ENCODE results near the gene WT1.

Gene WT1

DNA sequence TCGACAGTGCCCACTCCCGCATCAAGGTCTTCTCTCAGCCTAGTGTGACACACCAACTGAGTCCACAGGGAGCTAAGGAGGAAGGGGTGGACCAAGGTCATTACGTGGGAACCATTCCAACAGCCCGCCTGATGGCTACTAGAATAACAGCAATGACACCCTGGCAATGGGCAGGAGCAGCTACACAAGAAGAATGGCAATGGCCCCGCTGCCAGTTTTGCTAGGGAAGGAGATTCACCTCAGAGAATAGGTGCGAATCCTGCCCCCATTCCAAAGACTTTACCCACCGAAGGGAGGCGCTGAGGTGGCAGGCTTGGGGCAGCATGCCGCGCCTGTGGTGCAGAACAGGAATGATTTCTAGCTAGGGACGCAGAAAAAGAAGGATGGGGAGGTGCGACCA is 9.1 kb downstream of the WT1 start:
- H3K27ac ChIP-seq (ENCODE audit: low read length) = peak overlapping the region; percentile 97
- no peak for TF ChIP-seq EZH2 (IDR thresholded peaks at IDR 0.05; ENCODE audit: borderline replicate concordance, low read depth, low read length, severe bottlenecking)
- H3K36me3 ChIP-seq (ENCODE audit: insufficient read depth, low read length) = no peaks in the 10 kb centered on the region
- ATAC-seq (ENCODE audit: insufficient read depth, low read depth) (no peak), DNase-seq (no peak)
- H3K4me2 ChIP-seq (ENCODE audit: insufficient read depth, low read length) = no peak overlapping the region
- no peaks in the 10 kb centered on the region for H3K79me2 ChIP-seq (ENCODE audit: insufficient read depth, low read length)
- no peaks in the 10 kb centered on the region for H3K27me3 ChIP-seq (ENCODE audit: insufficient read depth, low read length, poor library complexity)
- H4K20me1 ChIP-seq (ENCODE audit: insufficient read depth, low read length) = no peaks in the 10 kb centered on the region
- H3K9me3 ChIP-seq (ENCODE audit: insufficient read depth, low read length, severe bottlenecking) = no peaks in the 10 kb centered on the region
- H2AFZ ChIP-seq (ENCODE audit: low read depth, low read length) = no peak overlapping the region
- no peak overlapping the region for H3K4me3 ChIP-seq (ENCODE audit: low read depth in 1 of 2, low read length in 2 of 2)
- H3K4me1 ChIP-seq (ENCODE audit: insufficient read depth, low read length) = peaks cover 50% of the 10 kb centered on the region
- H3K9ac ChIP-seq (ENCODE audit: low read depth, low read length) = no peak overlapping the region

DNA sequence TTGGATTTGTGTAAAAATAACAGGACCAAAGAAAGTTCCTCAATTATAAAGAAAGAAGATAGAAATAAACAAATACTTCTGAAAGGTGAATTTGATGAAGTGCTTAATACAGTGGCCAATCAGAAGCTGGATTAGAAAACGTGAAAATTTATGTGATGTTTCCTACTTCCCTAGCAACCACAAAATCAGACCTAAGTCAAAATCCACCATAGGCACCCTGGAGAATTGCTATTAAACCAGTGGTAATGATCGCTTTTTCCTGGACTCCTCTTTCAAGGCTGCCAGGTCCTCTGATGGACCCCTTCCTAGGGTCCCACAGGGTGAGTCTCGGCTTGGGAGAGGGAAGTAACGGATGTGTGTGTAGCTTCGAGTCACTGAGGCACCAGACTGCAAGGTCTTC is 9.6 kb downstream of the WT1 start:
- H3K4me1 ChIP-seq (ENCODE audit: insufficient read depth, low read length) = peaks cover 55% of the 10 kb centered on the region
- DNase-seq (no peak), ATAC-seq (ENCODE audit: insufficient read depth, low read depth) (no peak)
- no peaks in the 10 kb centered on the region for H3K27me3 ChIP-seq (ENCODE audit: insufficient read depth, low read length, poor library complexity)
- no peak overlapping the region for H3K4me2 ChIP-seq (ENCODE audit: insufficient read depth, low read length)
- H3K9ac ChIP-seq (ENCODE audit: low read depth, low read length) = no peak overlapping the region
- no peak overlapping the region for H2AFZ ChIP-seq (ENCODE audit: low read depth, low read length)
- no peaks in the 10 kb centered on the region for H4K20me1 ChIP-seq (ENCODE audit: insufficient read depth, low read length)
- no peak overlapping the region for H3K4me3 ChIP-seq (ENCODE audit: low read depth in 1 of 2, low read length in 2 of 2)
- H3K36me3 ChIP-seq (ENCODE audit: insufficient read depth, low read length) = no peaks in the 10 kb centered on the region
- TF ChIP-seq, protein P1, sequence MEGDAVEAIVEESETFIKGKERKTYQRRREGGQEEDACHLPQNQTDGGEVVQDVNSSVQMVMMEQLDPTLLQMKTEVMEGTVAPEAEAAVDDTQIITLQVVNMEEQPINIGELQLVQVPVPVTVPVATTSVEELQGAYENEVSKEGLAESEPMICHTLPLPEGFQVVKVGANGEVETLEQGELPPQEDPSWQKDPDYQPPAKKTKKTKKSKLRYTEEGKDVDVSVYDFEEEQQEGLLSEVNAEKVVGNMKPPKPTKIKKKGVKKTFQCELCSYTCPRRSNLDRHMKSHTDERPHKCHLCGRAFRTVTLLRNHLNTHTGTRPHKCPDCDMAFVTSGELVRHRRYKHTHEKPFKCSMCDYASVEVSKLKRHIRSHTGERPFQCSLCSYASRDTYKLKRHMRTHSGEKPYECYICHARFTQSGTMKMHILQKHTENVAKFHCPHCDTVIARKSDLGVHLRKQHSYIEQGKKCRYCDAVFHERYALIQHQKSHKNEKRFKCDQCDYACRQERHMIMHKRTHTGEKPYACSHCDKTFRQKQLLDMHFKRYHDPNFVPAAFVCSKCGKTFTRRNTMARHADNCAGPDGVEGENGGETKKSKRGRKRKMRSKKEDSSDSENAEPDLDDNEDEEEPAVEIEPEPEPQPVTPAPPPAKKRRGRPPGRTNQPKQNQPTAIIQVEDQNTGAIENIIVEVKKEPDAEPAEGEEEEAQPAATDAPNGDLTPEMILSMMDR (IDR thresholded peaks at IDR 0.05; ENCODE audit: borderline replicate concordance, extremely low read depth, low read length, poor library complexity, severe bottlenecking) = no peak
- no peak for TF ChIP-seq EZH2 (IDR thresholded peaks at IDR 0.05; ENCODE audit: borderline replicate concordance, low read depth, low read length, severe bottlenecking)
- no peaks in the 10 kb centered on the region for H3K9me3 ChIP-seq (ENCODE audit: insufficient read depth, low read length, severe bottlenecking)
- H3K27ac ChIP-seq (ENCODE audit: low read length) = peak overlapping the region; percentile 97
- no peaks in the 10 kb centered on the region for H3K79me2 ChIP-seq (ENCODE audit: insufficient read depth, low read length)

DNA sequence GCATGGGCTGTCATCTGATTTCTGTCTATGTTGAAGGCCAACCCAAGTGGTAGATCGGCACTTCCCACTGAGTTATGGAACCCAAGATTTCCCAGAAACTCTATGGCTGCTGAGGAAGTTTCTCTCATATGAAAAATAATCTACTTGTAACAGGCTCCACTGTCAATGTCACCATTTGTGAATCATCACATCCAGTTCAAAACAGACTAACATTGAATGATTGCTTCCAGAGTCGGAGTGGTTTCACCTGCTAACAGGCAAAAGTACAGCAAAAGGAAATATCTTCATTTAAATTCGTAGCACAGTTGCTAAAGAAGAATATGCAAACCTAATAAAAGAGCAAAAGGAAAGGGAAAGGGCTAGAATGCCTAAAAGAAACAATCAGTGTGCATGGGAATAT is 12.8 kb downstream of the WT1 start:
- ATAC-seq (ENCODE audit: insufficient read depth, low read depth) (no peak), DNase-seq (no peak)
- Histone ChIP-seq H3K79me2 (ENCODE audit: insufficient read depth, low read length) (no peaks in the 10 kb centered on the region), H4K20me1 (ENCODE audit: insufficient read depth, low read length) (no peaks in the 10 kb centered on the region), H3K4me3 (ENCODE audit: low read depth in 1 of 2, low read length in 2 of 2) (peak overlapping the region in 1 of 2 experiments; percentile 10; a peak in 2 of 4 replicates), H3K9me3 (ENCODE audit: insufficient read depth, low read length, severe bottlenecking) (no peaks in the 10 kb centered on the region), H3K4me1 (ENCODE audit: insufficient read depth, low read length) (peaks cover 87% of the 10 kb centered on the region), H3K36me3 (ENCODE audit: insufficient read depth, low read length) (no peaks in the 10 kb centered on the region), H3K27me3 (ENCODE audit: insufficient read depth, low read length, poor library complexity) (no peaks in the 10 kb centered on the region), H3K27ac (ENCODE audit: low read length) (peak overlapping the region; percentile 97), H2AFZ (ENCODE audit: low read depth, low read length) (peak overlapping the region; percentile 65; the same call in 1 of the 2 replicates), H3K9ac (ENCODE audit: low read depth, low read length) (peak overlapping the region; percentile 66), H3K4me2 (ENCODE audit: insufficient read depth, low read length) (peak overlapping the region; percentile 52)
- TF ChIP-seq, protein P1 (IDR thresholded peaks at IDR 0.05; ENCODE audit: borderline replicate concordance, extremely low read depth, low read length, poor library complexity, severe bottlenecking) = no peak
- TF ChIP-seq EZH2 (IDR thresholded peaks at IDR 0.05; ENCODE audit: borderline replicate concordance, low read depth, low read length, severe bottlenecking) = no peak

DNA sequence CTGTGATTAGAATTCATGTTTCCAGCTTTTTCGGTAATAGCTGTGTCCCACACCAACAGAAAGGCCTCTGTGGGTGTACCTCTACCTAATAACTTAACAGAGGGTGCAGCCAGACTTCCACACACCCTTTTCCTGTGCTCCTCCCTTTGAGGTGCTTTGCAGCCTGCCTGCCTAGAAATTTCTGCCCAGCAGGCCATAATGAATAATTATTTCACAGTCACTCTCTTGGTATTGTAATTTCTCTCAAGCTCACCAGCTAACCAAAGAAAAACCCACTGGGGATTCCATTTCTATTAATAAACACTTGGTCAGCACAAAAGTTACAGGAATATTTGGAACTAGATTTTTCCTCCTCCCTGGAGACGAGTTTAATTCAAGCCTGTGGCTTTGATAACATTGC is 13.3 kb downstream of the WT1 start:
- DNase-seq (peak; percentile 65), ATAC-seq (ENCODE audit: insufficient read depth, low read depth) (peak; percentile 18)
- Histone ChIP-seq H2AFZ (ENCODE audit: low read depth, low read length) (no peak overlapping the region), H3K9ac (ENCODE audit: low read depth, low read length) (peak overlapping the region; percentile 66), H3K27ac (ENCODE audit: low read length) (peak overlapping the region; percentile 97), H3K79me2 (ENCODE audit: insufficient read depth, low read length) (no peaks in the 10 kb centered on the region), H3K9me3 (ENCODE audit: insufficient read depth, low read length, severe bottlenecking) (no peaks in the 10 kb centered on the region), H4K20me1 (ENCODE audit: insufficient read depth, low read length) (no peaks in the 10 kb centered on the region), H3K36me3 (ENCODE audit: insufficient read depth, low read length) (no peaks in the 10 kb centered on the region), H3K4me3 (ENCODE audit: low read depth in 1 of 2, low read length in 2 of 2) (peak overlapping the region in 1 of 2 experiments; percentile 22; a peak in 2 of 4 replicates), H3K4me1 (ENCODE audit: insufficient read depth, low read length) (peaks cover 92% of the 10 kb centered on the region), H3K4me2 (ENCODE audit: insufficient read depth, low read length) (peak overlapping the region; percentile 52), H3K27me3 (ENCODE audit: insufficient read depth, low read length, poor library complexity) (no peaks in the 10 kb centered on the region)
- TF ChIP-seq, protein P1 (IDR thresholded peaks at IDR 0.05; ENCODE audit: borderline replicate concordance, extremely low read depth, low read length, poor library complexity, severe bottlenecking) = peak; percentile 28
- TF ChIP-seq EZH2 (IDR thresholded peaks at IDR 0.05; ENCODE audit: borderline replicate concordance, low read depth, low read length, severe bottlenecking) = no peak

Data from DND-41 (cell line).